HepG2 (cell line): ENCODE data around the gene SLC19A1. TPM values are rescaled to one million over a fixed set of nuclear protein-coding genes. Genes with fewer than 3 reads are reported as not detected.

Source experiments
- ATF7-NPFF ChIP-seq: sonication (generic); formaldehyde crosslinking; IDR thresholded peaks from 2 replicates; pipeline ENCODE4 v1.8.1; 2023; ENCODE audit warnings: mild to moderate bottlenecking, low read depth, missing genetic modification reagents, moderate library complexity
- FOXA1 ChIP-seq, 2 experiments: fragments of 450-650 bp in 1 of 2; sonication (generic) in 1 of 2; formaldehyde crosslinking in 1 of 2; IDR thresholded peaks; 2 replicates each; pipeline versions ENCODE4 v1.4.0 to v1.6.1; 2016 to 2020; ENCODE audit warnings: missing genetic modification reagents in 1 of 2
- NFATC3 ChIP-seq: sonication (generic); formaldehyde crosslinking; IDR thresholded peaks from 2 replicates; pipeline ENCODE4 v1.5.1; 2020; ENCODE audit warnings: mild to moderate bottlenecking, missing genetic modification reagents
- NR1H2 ChIP-seq: sonication (generic); formaldehyde crosslinking; IDR thresholded peaks from 2 replicates; pipeline ENCODE4 v1.8.1; 2022; ENCODE audit warnings: low read depth, missing genetic modification reagents, borderline replicate concordance
- SATB2 ChIP-seq: sonication (generic); formaldehyde crosslinking; IDR thresholded peaks from 2 replicates; pipeline ENCODE4 v1.5.0; 2020; ENCODE audit warnings: missing genetic modification reagents
- THYN1 ChIP-seq: sonication (generic); formaldehyde crosslinking; IDR thresholded peaks from 2 replicates; pipeline ENCODE4 v1.8.1; 2023; ENCODE audit warnings: low read depth, mild to moderate bottlenecking, moderate library complexity, missing genetic modification reagents, borderline replicate concordance
- ZNF432 ChIP-seq: sonication (generic); formaldehyde crosslinking; IDR thresholded peaks from 2 replicates; pipeline ENCODE4 v1.5.0; 2020; ENCODE audit warnings: missing genetic modification reagents, mild to moderate bottlenecking, borderline replicate concordance
- ZNF501 ChIP-seq: sonication (generic); formaldehyde crosslinking; IDR thresholded peaks from 2 replicates; pipeline ENCODE4 v1.5.1; 2020; ENCODE audit warnings: mild to moderate bottlenecking, moderate library complexity, missing genetic modification reagents
- ZNF543 ChIP-seq: sonication (generic); formaldehyde crosslinking; IDR thresholded peaks from 2 replicates; pipeline ENCODE4 v1.4.0; 2020; ENCODE audit warnings: mild to moderate bottlenecking, missing genetic modification reagents
- ZNF777 ChIP-seq: sonication (generic); formaldehyde crosslinking; IDR thresholded peaks from 2 replicates; pipeline ENCODE4 v1.4.0; 2020; ENCODE audit warnings: missing genetic modification reagents
- ZNF878 ChIP-seq: sonication (generic); formaldehyde crosslinking; IDR thresholded peaks from 2 replicates; pipeline ENCODE4 v1.8.1; 2023; ENCODE audit warnings: mild to moderate bottlenecking, missing genetic modification reagents, moderate library complexity
- polyA plus RNA-seq, 8 experiments: library from polyadenylated mRNA; depleted of rRNA in 3 of 8; stranded (reverse) in 7 of 8; unstranded in 1 of 8; fragments of >200 nt; fragmentation: Illumina TruSeq in 4 of 8; extraction: Trizol in 4 of 8; gene quantifications; 2 replicates each; pipeline versions ENCODE4 v1.2.1 to v1.2.3, GENCODE V29; 2011 to 2016; ENCODE audit warnings: low read depth in 4 of 8, missing spikeins in 1 of 8, mixed read lengths in 1 of 8; ENCODE audit not compliant: insufficient read depth in 1 of 8
- total RNA-seq, 5 experiments: library from RNA; depleted of rRNA; stranded (reverse); fragments of >200 nt; fragmentation: Illumina TruSeq; extraction: Trizol; gene quantifications; 2 replicates each; pipeline ENCODE4 v1.2.3, GENCODE V29; 2016; ENCODE audit warnings: low read depth in 1 of 5
- TF ChIP-seq, protein P1 (sequence below): sonication (generic); formaldehyde crosslinking; IDR thresholded peaks from 2 replicates; pipeline ENCODE4 v1.8.0; 2022; ENCODE audit warnings: missing genetic modification reagents, mild to moderate bottlenecking, inconsistent platforms, borderline replicate concordance
- TF ChIP-seq, protein P2 (sequence below): IDR thresholded peaks from 2 replicates; pipeline ENCODE4 v1.6.1; 2018; ENCODE audit warnings: missing genetic modification reagents, mild to moderate bottlenecking, missing compliant biosample characterization
- TF ChIP-seq, protein P3 (sequence below): sonication (generic); formaldehyde crosslinking; IDR thresholded peaks from 2 replicates; pipeline ENCODE4 v1.4.0; 2020; ENCODE audit warnings: mild to moderate bottlenecking, missing genetic modification reagents
- TF ChIP-seq, protein P4 (sequence below): sonication (generic); formaldehyde crosslinking; IDR thresholded peaks from 2 replicates; pipeline ENCODE4 v1.5.0; 2020; ENCODE audit warnings: missing genetic modification reagents, mild to moderate bottlenecking, borderline replicate concordance
- TF ChIP-seq, protein P5 (sequence below): IDR thresholded peaks from 2 replicates; pipeline ENCODE4 v1.6.1; 2012; ENCODE audit warnings: low read depth, low read length, improper control_type of control experiment
- TF ChIP-seq, protein P6 (sequence below): sonication (generic); formaldehyde crosslinking; IDR thresholded peaks from 2 replicates; pipeline ENCODE4 v1.8.1; 2023; ENCODE audit warnings: missing genetic modification reagents, inconsistent platforms, borderline replicate concordance

Gene SLC19A1
- total and polyA plus RNA-seq, 2 of the 13 experiments (the other 11 are each of a cell fraction or from before 2014, with no cell fraction given): 21.8 to 23.0 TPM

DNA sequence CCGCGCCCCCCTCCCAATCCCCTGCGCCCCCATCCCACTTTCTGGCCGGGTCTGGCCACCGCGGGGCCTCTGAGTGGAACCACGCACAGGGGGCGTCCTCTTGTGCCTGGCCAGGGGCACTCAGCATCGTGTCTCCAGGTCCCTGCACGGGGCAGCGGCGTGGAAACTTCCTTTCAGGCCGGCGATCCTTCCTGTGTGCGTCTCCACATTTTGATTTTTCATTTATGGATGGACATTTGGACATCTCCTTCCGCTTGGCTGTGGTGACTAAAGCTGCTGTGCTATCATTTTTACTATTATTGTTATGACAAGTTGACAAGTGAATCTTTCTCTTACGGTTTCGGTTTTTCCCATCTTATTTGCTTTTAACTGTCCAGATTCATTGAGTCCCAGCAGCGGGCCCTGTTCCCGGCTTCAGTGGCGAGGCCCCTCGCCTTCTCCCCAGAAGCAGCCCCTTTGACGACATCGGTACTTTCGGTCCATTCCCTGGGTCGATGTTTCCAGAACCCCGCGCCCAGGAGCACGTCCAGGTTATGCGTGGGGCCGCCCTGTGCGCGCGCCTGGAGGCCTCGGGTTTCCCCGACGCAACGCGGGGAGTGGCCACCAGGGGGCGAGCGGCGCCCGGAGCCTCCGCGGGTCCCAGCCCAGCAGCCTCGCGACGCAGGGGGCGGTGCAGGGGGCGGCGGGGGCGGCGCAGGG lies 12.4 kb upstream of the SLC19A1 start (continued):
- TF ChIP-seq, protein P1, sequence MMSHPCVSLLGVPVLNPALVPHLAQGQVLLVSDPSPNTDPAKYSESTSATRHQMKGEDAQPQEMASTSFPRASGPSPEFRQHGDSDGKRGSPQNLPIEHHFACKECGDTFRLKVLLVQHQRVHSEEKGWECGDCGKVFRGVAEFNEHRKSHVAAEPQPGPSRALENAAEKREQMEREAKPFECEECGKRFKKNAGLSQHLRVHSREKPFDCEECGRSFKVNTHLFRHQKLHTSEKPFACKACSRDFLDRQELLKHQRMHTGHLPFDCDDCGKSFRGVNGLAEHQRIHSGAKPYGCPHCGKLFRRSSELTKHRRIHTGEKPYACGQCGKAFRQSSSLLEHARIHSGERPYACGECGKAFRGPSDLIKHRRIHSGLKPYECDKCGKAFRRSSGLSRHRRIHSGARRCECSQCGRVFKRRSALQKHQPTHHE (CRISPR knock-in tag): no peak
- no peak for TF ChIP-seq FOXA1 (IDR thresholded peaks at IDR 0.05)
- no peak for TF ChIP-seq FOXA1 (CRISPR knock-in tag; IDR thresholded peaks at IDR 0.05)
- TF ChIP-seq ZNF543: no peak
- TF ChIP-seq, protein P2, sequence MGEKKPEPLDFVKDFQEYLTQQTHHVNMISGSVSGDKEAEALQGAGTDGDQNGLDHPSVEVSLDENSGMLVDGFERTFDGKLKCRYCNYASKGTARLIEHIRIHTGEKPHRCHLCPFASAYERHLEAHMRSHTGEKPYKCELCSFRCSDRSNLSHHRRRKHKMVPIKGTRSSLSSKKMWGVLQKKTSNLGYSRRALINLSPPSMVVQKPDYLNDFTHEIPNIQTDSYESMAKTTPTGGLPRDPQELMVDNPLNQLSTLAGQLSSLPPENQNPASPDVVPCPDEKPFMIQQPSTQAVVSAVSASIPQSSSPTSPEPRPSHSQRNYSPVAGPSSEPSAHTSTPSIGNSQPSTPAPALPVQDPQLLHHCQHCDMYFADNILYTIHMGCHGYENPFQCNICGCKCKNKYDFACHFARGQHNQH (CRISPR knock-in tag): peak; percentile 62; the same call in 1 of the 2 replicates
- TF ChIP-seq, protein P3, sequence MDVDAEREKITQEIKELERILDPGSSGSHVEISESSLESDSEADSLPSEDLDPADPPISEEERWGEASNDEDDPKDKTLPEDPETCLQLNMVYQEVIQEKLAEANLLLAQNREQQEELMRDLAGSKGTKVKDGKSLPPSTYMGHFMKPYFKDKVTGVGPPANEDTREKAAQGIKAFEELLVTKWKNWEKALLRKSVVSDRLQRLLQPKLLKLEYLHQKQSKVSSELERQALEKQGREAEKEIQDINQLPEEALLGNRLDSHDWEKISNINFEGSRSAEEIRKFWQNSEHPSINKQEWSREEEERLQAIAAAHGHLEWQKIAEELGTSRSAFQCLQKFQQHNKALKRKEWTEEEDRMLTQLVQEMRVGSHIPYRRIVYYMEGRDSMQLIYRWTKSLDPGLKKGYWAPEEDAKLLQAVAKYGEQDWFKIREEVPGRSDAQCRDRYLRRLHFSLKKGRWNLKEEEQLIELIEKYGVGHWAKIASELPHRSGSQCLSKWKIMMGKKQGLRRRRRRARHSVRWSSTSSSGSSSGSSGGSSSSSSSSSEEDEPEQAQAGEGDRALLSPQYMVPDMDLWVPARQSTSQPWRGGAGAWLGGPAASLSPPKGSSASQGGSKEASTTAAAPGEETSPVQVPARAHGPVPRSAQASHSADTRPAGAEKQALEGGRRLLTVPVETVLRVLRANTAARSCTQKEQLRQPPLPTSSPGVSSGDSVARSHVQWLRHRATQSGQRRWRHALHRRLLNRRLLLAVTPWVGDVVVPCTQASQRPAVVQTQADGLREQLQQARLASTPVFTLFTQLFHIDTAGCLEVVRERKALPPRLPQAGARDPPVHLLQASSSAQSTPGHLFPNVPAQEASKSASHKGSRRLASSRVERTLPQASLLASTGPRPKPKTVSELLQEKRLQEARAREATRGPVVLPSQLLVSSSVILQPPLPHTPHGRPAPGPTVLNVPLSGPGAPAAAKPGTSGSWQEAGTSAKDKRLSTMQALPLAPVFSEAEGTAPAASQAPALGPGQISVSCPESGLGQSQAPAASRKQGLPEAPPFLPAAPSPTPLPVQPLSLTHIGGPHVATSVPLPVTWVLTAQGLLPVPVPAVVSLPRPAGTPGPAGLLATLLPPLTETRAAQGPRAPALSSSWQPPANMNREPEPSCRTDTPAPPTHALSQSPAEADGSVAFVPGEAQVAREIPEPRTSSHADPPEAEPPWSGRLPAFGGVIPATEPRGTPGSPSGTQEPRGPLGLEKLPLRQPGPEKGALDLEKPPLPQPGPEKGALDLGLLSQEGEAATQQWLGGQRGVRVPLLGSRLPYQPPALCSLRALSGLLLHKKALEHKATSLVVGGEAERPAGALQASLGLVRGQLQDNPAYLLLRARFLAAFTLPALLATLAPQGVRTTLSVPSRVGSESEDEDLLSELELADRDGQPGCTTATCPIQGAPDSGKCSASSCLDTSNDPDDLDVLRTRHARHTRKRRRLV (CRISPR knock-in tag): no peak
- TF ChIP-seq, protein P4, sequence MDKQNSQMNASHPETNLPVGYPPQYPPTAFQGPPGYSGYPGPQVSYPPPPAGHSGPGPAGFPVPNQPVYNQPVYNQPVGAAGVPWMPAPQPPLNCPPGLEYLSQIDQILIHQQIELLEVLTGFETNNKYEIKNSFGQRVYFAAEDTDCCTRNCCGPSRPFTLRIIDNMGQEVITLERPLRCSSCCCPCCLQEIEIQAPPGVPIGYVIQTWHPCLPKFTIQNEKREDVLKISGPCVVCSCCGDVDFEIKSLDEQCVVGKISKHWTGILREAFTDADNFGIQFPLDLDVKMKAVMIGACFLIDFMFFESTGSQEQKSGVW (CRISPR knock-in tag): no peak
- no peak for TF ChIP-seq SATB2 (CRISPR knock-in tag)
- TF ChIP-seq, protein P5, sequence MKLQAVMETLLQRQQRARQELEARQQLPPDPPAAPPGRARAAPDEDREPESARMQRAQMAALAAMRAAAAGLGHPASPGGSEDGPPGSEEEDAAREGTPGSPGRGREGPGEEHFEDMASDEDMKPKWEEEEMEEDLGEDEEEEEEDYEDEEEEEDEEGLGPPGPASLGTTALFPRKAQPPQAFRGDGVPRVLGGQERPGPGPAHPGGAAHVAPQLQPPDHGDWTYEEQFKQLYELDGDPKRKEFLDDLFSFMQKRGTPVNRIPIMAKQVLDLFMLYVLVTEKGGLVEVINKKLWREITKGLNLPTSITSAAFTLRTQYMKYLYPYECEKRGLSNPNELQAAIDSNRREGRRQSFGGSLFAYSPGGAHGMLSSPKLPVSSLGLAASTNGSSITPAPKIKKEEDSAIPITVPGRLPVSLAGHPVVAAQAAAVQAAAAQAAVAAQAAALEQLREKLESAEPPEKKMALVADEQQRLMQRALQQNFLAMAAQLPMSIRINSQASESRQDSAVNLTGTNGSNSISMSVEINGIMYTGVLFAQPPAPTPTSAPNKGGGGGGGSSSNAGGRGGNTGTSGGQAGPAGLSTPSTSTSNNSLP: no peak
- no peak for TF ChIP-seq ZNF432
- peak; percentile 71 for TF ChIP-seq ZNF777 (CRISPR knock-in tag)
- 0 out of 2 replicates have a peak, but pooled peaks have one; percentile 48 for TF ChIP-seq ATF7-NPFF (CRISPR knock-in tag)
- no peak for TF ChIP-seq NR1H2 (CRISPR knock-in tag)
- TF ChIP-seq THYN1: no peak
- no peak for TF ChIP-seq NFATC3 (CRISPR knock-in tag)
- TF ChIP-seq, protein P6, sequence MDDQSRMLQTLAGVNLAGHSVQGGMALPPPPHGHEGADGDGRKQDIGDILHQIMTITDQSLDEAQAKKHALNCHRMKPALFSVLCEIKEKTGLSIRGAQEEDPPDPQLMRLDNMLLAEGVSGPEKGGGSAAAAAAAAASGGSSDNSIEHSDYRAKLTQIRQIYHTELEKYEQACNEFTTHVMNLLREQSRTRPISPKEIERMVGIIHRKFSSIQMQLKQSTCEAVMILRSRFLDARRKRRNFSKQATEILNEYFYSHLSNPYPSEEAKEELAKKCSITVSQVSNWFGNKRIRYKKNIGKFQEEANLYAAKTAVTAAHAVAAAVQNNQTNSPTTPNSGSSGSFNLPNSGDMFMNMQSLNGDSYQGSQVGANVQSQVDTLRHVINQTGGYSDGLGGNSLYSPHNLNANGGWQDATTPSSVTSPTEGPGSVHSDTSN (CRISPR knock-in tag): no peak
- TF ChIP-seq ZNF878 (CRISPR knock-in tag): no peak
- peak; percentile 36; the same call in 1 of the 2 replicates for TF ChIP-seq ZNF501 (CRISPR knock-in tag)
